ENCODE measurements around the gene IL36A.

The IL36A gene

DNA sequence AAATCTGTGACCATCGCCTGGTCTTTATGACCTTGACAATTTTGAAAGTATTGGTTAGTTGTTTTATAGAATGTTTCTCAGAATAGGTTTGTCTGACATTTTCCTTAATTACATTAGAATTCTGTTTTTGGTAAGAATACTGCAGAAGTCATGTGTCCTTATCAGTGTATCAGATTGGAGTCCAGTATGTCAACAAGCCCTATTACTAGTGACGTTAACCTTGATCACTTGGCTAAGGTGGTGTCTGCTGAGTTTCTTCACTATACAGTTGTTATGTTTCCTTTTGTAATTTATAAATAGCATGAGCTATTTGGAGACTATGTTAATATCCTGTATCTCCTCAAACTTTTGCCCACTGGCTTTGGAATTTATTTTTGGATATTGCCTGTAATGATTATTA, 38.2 kb upstream of the IL36A start:
- Histone ChIP-seq H3K36me3 (ENCODE audit: insufficient read depth, insufficient read length, low read length) (no peaks in the 10 kb centered on the region), H3K4me1 (ENCODE audit: insufficient read depth, insufficient read length) (no peaks in the 10 kb centered on the region), H3K9me3 (ENCODE audit: insufficient read depth, low read length) (no peaks in the 10 kb centered on the region), H3K4me3 (ENCODE audit: insufficient read length, low read depth) (no peak overlapping the region), H3K9ac (ENCODE audit: insufficient read length, low read depth) (no peak overlapping the region), H3K27me3 (ENCODE audit: insufficient read depth, insufficient read length) (no peaks in the 10 kb centered on the region)
- no peak for DNase-seq (ENCODE audit: low read depth, low spot score)
- TF ChIP-seq SUZ12 (IDR thresholded peaks at IDR 0.05; ENCODE audit: extremely low read depth, insufficient read depth, insufficient read length) (no peak), YY1 (IDR thresholded peaks at IDR 0.05; ENCODE audit: insufficient read depth, insufficient read length) (no peak), ZNF274 (IDR thresholded peaks at IDR 0.05; ENCODE audit: low read depth, low read length) (no peak)

DNA sequence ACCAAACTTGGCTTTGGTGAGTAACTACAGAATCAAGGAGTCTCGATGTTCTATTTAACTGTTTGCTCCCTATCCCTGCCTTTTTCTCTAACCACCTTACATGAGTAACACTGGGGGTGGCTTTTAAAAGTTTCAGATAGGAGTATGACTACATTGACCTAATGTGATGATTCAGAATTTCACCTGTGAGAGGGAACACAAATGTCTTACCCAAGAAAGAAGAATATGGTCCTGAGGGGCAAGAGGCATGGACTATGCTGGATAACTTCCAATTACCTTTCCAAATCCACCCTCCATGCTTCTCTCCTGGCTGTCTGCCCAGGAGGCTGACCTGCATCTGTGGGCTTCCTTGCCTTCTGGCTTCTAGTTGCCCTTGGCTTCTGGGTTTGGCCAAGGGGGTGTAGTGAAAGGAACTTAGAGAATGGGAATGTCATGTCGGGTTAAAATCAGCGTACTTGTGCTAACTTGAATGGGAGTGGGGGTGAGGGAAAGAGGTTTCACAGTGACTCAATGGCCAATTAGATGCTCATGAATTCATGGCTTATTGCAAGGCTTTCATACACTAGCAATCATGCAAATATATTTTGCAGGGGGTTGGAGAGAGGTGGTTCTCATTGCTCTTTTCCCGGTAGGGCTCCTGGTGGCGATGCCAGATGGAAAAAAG, 32.7 kb upstream of the IL36A start:
- no peak for TF ChIP-seq ZNF274 (IDR thresholded peaks at IDR 0.05; ENCODE audit: low read depth, low read length)
- TF ChIP-seq SUZ12 (IDR thresholded peaks at IDR 0.05; ENCODE audit: extremely low read depth, insufficient read depth, insufficient read length) = no peak
- TF ChIP-seq YY1 (IDR thresholded peaks at IDR 0.05; ENCODE audit: insufficient read depth, insufficient read length) = no peak
- Histone ChIP-seq H3K4me1 (ENCODE audit: insufficient read depth, insufficient read length) (no peaks in the 10 kb centered on the region), H3K9me3 (ENCODE audit: insufficient read depth, low read length) (no peaks in the 10 kb centered on the region), H3K27me3 (ENCODE audit: insufficient read depth, insufficient read length) (no peaks in the 10 kb centered on the region), H3K36me3 (ENCODE audit: insufficient read depth, insufficient read length, low read length) (no peaks in the 10 kb centered on the region), H3K4me3 (ENCODE audit: insufficient read length, low read depth) (no peak overlapping the region), H3K9ac (ENCODE audit: insufficient read length, low read depth) (no peak overlapping the region)
- DNase-seq (ENCODE audit: low read depth, low spot score) = no peak

DNA sequence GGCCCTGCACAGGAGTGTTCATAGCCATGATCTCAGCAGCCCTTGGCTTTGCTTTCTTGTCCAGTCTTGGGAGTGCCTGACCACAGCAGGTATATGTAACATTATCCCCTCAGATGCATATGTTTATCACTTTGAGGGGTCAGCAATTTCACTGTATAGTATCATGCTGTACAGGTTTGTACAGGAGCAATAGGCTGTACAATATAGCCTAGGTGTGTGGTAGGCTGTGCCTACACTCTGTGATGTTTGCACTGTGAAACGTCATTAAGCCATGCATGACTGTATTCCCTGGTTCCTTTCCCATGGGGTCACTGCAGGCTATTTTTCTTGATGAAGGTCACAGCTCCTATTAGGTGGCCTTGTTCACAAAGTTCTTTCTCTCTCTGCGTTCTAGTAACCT, 32.1 kb upstream of the IL36A start:
- no peaks in the 10 kb centered on the region for H3K27me3 ChIP-seq (ENCODE audit: insufficient read depth, insufficient read length)
- no peak overlapping the region for H3K9ac ChIP-seq (ENCODE audit: insufficient read length, low read depth)
- no peak overlapping the region for H3K4me3 ChIP-seq (ENCODE audit: insufficient read length, low read depth)
- DNase-seq (ENCODE audit: low read depth, low spot score) = no peak
- H3K4me1 ChIP-seq (ENCODE audit: insufficient read depth, insufficient read length) = no peaks in the 10 kb centered on the region
- no peak for TF ChIP-seq YY1 (IDR thresholded peaks at IDR 0.05; ENCODE audit: insufficient read depth, insufficient read length)
- no peaks in the 10 kb centered on the region for H3K36me3 ChIP-seq (ENCODE audit: insufficient read depth, insufficient read length, low read length)
- no peaks in the 10 kb centered on the region for H3K9me3 ChIP-seq (ENCODE audit: insufficient read depth, low read length)

DNA sequence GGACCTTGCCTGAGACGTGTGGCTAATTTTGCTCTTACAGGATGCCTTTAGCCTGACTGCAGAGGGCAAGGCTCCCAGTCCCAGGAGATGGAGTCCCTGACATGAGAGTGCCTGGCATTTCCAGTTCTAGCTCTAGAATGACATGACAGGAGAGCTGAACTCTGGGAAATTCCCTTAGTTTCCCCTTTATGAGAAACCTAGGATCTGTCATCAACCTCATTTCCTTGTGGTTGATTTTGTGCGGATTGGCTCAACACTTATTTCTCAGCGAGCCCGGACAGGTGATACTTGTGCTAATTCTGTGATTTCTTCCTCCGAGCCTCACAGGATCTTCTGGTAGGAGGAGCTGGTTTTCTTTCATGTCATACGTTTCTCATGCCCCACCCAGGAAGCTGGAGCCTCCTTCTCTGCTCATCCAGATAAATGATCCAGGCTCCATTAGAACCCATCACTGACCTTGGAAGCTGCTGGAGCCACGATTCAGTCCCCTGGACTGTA, 27.7 kb upstream of the IL36A start, which contains the start of gene IL36G:
IL36G (plus strand) TSS at position 448 of the 498 bp plus-strand sequence. CDS start 633 bp downstream, outside the sequence.
- DNase-seq (ENCODE audit: low read depth, low spot score) = no peak
- Histone ChIP-seq H3K9me3 (ENCODE audit: insufficient read depth, low read length) (no peaks in the 10 kb centered on the region), H3K9ac (ENCODE audit: insufficient read length, low read depth) (no peak within 1 kb of the TSS), H3K36me3 (ENCODE audit: insufficient read depth, insufficient read length, low read length) (no peaks in the 10 kb centered on the region), H3K27me3 (ENCODE audit: insufficient read depth, insufficient read length) (peaks cover 1% of the 10 kb centered on the region), H3K4me3 (ENCODE audit: insufficient read length, low read depth) (no peak within 1 kb of the TSS), H3K4me1 (ENCODE audit: insufficient read depth, insufficient read length) (no peaks in the 10 kb centered on the region)
- TF ChIP-seq SUZ12 (IDR thresholded peaks at IDR 0.05; ENCODE audit: extremely low read depth, insufficient read depth, insufficient read length) (no peak), YY1 (IDR thresholded peaks at IDR 0.05; ENCODE audit: insufficient read depth, insufficient read length) (no peak), ZNF274 (IDR thresholded peaks at IDR 0.05; ENCODE audit: low read depth, low read length) (no peak)

DNA sequence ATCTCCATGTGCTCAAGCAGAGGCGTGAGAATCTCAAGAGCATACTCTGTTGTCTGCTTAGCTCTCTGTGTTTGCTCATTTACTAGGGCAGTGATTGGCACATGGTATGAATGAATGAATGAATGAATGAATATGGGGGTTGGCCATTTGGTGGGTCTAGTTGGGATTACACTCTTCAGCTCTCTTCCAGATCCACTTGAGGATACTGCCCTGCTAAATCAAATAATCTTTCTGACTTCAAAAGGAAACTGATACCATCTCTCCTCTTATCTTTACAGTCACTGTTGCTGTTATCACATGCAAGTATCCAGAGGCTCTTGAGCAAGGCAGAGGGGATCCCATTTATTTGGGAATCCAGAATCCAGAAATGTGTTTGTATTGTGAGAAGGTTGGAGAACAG, 25.5 kb upstream of the IL36A start:
- no peaks in the 10 kb centered on the region for H3K9me3 ChIP-seq (ENCODE audit: insufficient read depth, low read length)
- no peaks in the 10 kb centered on the region for H3K36me3 ChIP-seq (ENCODE audit: insufficient read depth, insufficient read length, low read length)
- peaks cover 8% of the 10 kb centered on the region for H3K27me3 ChIP-seq (ENCODE audit: insufficient read depth, insufficient read length)
- TF ChIP-seq SUZ12 (IDR thresholded peaks at IDR 0.05; ENCODE audit: extremely low read depth, insufficient read depth, insufficient read length) = no peak
- no peak for TF ChIP-seq ZNF274 (IDR thresholded peaks at IDR 0.05; ENCODE audit: low read depth, low read length)
- no peak for TF ChIP-seq YY1 (IDR thresholded peaks at IDR 0.05; ENCODE audit: insufficient read depth, insufficient read length)
- no peak overlapping the region for H3K4me3 ChIP-seq (ENCODE audit: insufficient read length, low read depth)
- no peak overlapping the region for H3K9ac ChIP-seq (ENCODE audit: insufficient read length, low read depth)
- H3K4me1 ChIP-seq (ENCODE audit: insufficient read depth, insufficient read length) = no peaks in the 10 kb centered on the region
- DNase-seq (ENCODE audit: low read depth, low spot score) = no peak

DNA sequence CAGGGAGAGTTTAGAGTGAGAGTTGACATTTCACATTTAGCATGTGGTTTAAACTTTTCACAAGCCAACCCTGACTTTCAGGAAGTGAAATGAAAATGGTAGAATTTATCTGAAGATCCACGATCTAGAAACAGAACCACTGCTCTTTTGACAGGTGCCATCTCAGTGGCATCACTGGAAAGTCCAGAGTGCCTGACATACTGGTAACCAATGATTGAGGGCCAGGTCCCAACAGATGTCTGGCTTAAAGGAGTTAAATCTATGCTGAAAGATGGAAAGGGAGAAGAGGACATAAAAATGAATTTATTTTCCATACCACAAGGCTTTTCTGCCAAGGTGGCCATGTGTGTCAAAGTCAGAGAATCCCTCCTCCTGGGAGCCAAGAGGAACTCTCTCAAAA, 24.7 kb upstream of the IL36A start:
- DNase-seq (ENCODE audit: low read depth, low spot score) = no peak
- H3K4me1 ChIP-seq (ENCODE audit: insufficient read depth, insufficient read length) = no peaks in the 10 kb centered on the region
- H3K9me3 ChIP-seq (ENCODE audit: insufficient read depth, low read length) = no peaks in the 10 kb centered on the region
- no peak overlapping the region for H3K9ac ChIP-seq (ENCODE audit: insufficient read length, low read depth)
- peaks cover 8% of the 10 kb centered on the region for H3K27me3 ChIP-seq (ENCODE audit: insufficient read depth, insufficient read length)
- H3K36me3 ChIP-seq (ENCODE audit: insufficient read depth, insufficient read length, low read length) = no peaks in the 10 kb centered on the region
- TF ChIP-seq ZNF274 (IDR thresholded peaks at IDR 0.05; ENCODE audit: low read depth, low read length) = no peak
- TF ChIP-seq SUZ12 (IDR thresholded peaks at IDR 0.05; ENCODE audit: extremely low read depth, insufficient read depth, insufficient read length) = no peak
- TF ChIP-seq YY1 (IDR thresholded peaks at IDR 0.05; ENCODE audit: insufficient read depth, insufficient read length) = no peak
- no peak overlapping the region for H3K4me3 ChIP-seq (ENCODE audit: insufficient read length, low read depth)

DNA sequence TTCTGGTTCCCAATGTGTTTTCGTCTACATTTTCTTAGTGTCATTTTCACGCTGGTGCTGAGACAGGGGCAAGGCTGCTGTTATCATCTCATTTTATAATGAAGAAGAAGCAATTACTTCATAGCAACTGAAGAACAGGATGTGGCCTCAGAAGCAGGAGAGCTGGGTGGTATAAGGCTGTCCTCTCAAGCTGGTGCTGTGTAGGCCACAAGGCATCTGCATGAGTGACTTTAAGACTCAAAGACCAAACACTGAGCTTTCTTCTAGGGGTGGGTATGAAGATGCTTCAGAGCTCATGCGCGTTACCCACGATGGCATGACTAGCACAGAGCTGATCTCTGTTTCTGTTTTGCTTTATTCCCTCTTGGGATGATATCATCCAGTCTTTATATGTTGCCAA, 20.2 kb upstream of the IL36A start:
- no peak for DNase-seq (ENCODE audit: low read depth, low spot score)
- Histone ChIP-seq H3K4me1 (ENCODE audit: insufficient read depth, insufficient read length) (no peaks in the 10 kb centered on the region), H3K4me3 (ENCODE audit: insufficient read length, low read depth) (no peak overlapping the region), H3K9me3 (ENCODE audit: insufficient read depth, low read length) (peaks cover 11% of the 10 kb centered on the region), H3K27me3 (ENCODE audit: insufficient read depth, insufficient read length) (peaks cover 8% of the 10 kb centered on the region), H3K36me3 (ENCODE audit: insufficient read depth, insufficient read length, low read length) (no peaks in the 10 kb centered on the region), H3K9ac (ENCODE audit: insufficient read length, low read depth) (no peak overlapping the region)
- TF ChIP-seq YY1 (IDR thresholded peaks at IDR 0.05; ENCODE audit: insufficient read depth, insufficient read length) = no peak
- no peak for TF ChIP-seq SUZ12 (IDR thresholded peaks at IDR 0.05; ENCODE audit: extremely low read depth, insufficient read depth, insufficient read length)
- no peak for TF ChIP-seq ZNF274 (IDR thresholded peaks at IDR 0.05; ENCODE audit: low read depth, low read length)

All from NT2/D1 (cell line).